GM19438 (cell line): ENCODE data around the gene IFT172.

Source experiments
- ATAC-seq: cut with Tn5 transposase; IDR thresholded peaks from one replicate; pipeline ENCODE4 v1.9.1; 2021; ENCODE audit warnings: low read depth; ENCODE audit not compliant: unreplicated experiment

Gene IFT172

GRCh38 chr2:27495840-27496356 lies 6.4 kb upstream of the IFT172 start:
- ATAC-seq: no peak

GRCh38 chr2:27494944-27495554 lies 5.5 kb upstream of the IFT172 start, which contains the start of gene FNDC4:
Gene FNDC4, minus strand, starts transcription at chr2:27495200. Its CDS starts 521 bp downstream, at chr2:27494679.
- ATAC-seq: no peak

- ATAC-seq: no peak
These were observed 4.9 kb upstream of the IFT172 start for GRCh38 chr2:27494284-27494943.

- ATAC-seq: no peak
These were observed 4.4 kb upstream of the IFT172 start for GRCh38 chr2:27493948-27494283.

GRCh38 chr2:27492557-27492956 lies 3.0 kb upstream of the IFT172 start:
- no peak for ATAC-seq

GRCh38 chr2:27489118-27489497 lies 435 bp downstream of the IFT172 start:
- no peak for ATAC-seq

GRCh38 chr2:27485496-27485895 lies 4.0 kb downstream of the IFT172 start:
- no peak for ATAC-seq

- ATAC-seq: no peak
These were observed 17.6 kb downstream of the IFT172 start for GRCh38 chr2:27471961-27472360.

- no peak for ATAC-seq
These were observed 25.1 kb downstream of the IFT172 start for GRCh38 chr2:27464443-27464842.

GRCh38 chr2:27461118-27461517 lies 28.4 kb downstream of the IFT172 start:
- no peak for ATAC-seq

- ATAC-seq: no peak
These were observed 35.6 kb downstream of the IFT172 start for GRCh38 chr2:27453968-27454367.

- ATAC-seq: no peak
These were observed 38.4 kb downstream of the IFT172 start for GRCh38 chr2:27451095-27451494.

GRCh38 chr2:27448381-27448780 lies 41.2 kb downstream of the IFT172 start:
- ATAC-seq: no peak

GRCh38 chr2:27446057-27446456 lies 43.5 kb downstream of the IFT172 start:
- no peak for ATAC-seq

GRCh38 chr2:27445615-27446014 lies 43.9 kb downstream of the IFT172 start:
- ATAC-seq: no peak

- no peak for ATAC-seq
These were observed 44.4 kb downstream of the IFT172 start for GRCh38 chr2:27445155-27445554.

GRCh38 chr2:27442920-27443282 lies 46.6 kb downstream of the IFT172 start:
- no peak for ATAC-seq

- ATAC-seq: no peak
These were observed 47.3 kb downstream of the IFT172 start, which contains the start of gene KRTCAP3 for GRCh38 chr2:27441958-27442919. Gene KRTCAP3, plus strand, starts transcription at chr2:27442381. Its CDS starts 32 bp downstream, at chr2:27442413.

GRCh38 chr2:27441226-27441926 lies 48.2 kb downstream of the IFT172 start:
- no peak for ATAC-seq

- ATAC-seq: no peak
These were observed 53.9 kb downstream of the IFT172 start for GRCh38 chr2:27435628-27436027.

- no peak for ATAC-seq
These were observed 58.1 kb downstream of the IFT172 start for GRCh38 chr2:27431395-27431794.
